ENCODE data around the gene KCTD16.

KCTD16 gene

DNA sequence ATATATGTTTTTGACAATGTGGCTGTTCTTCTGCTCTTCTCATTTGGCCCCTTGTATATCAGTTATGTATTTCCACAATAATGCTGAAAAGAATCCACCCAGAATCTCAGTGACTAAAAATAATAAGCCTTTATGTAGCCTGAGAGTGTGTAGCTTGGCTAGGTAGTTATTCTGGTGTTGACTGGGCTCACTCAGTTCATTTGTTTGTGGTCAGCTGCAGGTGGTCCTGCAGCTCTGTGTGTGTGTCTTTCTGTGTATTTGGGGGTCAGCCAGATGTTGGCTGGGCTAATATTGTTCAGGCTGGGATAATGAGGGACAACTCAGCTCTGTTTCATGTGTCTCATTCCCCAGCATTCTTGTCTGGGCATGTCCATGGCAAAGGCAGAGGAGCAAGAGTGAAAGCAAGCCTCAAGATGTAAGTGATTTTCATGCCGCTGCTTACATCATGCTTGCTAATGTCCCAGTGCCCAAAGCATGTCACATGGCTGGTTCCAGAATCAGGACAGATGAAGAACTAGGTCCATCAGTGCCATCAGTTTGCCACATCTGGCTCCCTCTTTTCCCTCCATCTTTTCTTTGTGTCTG lies 162.8 kb downstream of the KCTD16 start:
- DNase-seq (ENCODE audit: low read depth): no peak

DNA sequence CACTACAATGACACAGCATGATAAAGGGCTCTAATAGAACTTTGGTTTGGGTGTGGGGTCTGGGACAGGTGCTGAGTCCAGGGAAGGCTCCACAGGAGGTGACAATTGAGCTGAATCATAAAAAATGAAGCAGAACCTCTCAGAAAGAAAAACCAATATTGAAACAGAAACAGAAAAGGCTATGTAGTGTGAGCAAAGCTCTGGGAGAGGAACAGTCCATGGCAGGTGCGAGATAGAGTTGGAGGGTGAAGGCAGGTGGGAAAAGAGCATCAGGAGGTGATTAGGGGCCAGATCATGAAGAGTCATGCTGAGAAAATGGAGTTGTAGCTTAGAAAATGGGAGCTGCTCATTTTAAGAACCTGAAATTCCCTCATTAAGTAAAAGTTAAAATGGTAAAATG lies 164.9 kb downstream of the KCTD16 start:
- no peak for DNase-seq (ENCODE audit: low read depth)

DNA sequence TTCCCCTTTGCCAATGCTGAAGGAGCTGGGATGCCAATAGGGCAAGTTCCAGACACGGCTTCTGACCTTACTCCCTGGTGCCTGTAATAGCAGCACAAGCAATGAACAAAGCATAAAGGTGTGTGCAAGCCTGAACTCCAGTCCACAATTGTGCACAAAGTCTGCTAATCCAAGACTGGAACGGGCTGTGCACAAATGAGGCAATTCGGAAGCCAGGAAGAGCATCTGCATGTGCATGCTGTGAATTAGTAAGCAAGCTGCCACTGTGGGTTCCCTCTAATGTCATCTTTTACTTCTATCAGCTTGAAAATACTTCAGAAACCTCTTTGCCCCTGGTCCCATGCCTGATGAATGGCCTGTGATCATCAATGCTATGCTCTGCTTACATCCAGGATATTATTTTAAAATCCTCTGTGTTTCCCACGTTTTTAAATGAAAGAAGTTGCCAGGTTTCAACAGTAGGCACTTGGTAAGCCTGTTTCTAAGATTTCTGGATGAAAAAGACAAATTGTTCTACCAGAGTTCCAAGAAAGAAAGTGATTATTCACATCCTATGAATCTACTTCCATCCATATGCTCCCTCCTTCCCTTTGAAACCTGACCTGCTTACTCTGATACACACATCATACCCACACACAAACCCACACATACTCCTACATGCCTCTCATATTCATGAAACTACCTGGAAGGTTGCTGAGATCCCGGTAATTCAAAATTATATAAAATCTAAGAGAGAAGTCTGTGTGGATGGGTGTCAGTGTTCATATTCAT lies 165.7 kb downstream of the KCTD16 start:
- DNase-seq (ENCODE audit: low read depth): no peak

DNA sequence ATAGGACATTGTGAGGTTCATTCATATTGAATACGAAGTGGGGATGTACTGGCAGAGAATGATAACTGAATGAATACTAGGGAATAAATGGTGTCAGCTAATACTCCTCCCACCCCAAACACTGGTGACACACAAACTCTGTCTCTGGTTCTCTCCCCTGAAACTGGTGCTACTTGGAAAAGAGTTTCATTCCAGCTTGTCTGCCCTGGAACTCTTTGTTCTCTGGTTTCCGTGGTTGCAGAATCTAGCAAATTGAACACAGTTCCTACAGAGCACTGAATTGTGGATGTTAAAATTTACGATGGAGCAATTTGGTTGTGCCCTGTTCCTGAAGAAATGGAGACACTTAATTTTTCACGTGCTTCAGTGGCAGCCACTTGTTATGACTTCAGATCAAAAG lies 181.7 kb downstream of the KCTD16 start:
- DNase-seq (ENCODE audit: low read depth): no peak

DNA sequence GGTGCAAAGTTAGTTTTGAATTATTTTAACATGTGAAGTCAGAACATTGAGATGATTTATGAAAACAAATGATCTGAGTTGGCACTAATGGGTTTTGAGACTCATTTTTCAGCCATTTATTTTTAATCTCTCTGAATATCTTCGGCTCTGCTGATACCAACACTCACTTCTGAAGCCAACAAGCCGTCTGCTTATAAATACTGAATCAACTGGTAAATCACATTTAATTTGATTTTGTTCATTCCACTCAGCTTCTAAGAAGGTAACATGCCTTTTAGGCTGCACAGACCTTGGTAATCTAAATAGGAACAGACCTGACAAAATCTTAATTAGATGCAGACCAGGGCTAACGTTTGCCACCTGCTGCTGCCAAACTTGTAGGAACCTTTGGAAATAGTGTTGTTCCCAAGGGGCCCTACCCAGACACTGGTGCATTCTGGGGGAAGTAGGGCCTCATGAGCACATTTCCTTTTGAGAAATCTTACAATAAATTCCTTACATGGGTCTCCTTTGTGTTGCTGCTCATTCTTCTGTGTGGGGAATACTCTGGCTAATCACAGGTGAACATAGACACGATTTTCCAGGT lies 182.2 kb downstream of the KCTD16 start:
- DNase-seq (ENCODE audit: low read depth): no peak

DNA sequence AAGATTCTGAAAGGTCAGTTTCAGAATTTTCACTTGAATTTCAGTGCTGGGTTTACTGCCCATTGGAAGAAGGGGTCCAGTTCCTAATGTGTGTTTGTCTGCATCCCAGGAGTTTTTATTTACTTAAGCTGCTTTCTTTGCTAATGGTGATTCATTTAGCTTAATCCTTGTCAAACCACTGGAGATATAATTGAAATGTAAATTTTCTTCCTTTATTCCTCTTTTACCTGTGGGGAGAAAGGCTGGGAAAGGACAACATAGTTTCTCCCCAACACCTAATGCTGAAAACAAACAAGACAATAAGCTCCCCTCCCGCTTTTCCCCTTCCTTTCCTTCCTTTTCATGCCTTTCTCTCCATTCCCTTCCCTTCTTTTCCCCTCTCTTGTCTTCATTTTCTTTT lies 185.8 kb downstream of the KCTD16 start:
- DNase-seq (ENCODE audit: low read depth): no peak

DNA sequence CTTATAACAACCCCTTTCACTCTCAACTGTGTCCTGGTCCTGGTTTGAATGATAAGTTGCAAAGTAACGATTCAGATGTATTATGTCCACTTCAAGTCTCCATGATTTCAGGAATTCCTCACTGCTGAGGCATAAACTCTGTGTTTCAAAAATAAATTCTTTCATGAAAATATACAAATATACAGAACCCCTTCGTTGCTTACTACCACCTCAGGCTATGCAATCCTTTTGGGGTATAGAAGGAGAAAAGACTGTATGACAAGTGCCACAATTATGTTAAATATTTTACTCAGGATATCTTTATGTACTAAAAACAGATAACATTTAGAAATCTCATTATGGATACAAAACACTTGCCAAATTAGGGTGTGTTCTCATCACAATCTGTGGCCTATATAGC lies 190.7 kb downstream of the KCTD16 start:
- DNase-seq (ENCODE audit: low read depth): no peak

DNA sequence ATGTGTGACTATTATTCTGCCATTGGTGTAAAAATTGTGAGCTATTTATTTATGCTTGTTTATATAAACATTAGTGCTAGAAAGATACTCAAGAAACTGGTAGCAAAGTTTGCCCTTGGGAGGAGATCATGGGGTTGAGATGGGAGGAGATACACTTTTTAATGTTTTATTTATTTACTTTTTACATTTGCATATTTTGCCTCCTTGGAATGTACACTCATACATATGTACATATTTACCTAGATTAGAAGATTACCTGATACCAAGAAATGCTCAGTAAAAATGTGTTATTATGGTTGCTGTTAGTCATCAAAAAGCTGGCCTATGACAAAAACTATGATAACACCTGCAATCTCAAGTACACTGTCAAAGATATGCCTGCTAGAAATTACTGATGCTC lies 195.2 kb downstream of the KCTD16 start:
- DNase-seq (ENCODE audit: low read depth): no peak

DNA sequence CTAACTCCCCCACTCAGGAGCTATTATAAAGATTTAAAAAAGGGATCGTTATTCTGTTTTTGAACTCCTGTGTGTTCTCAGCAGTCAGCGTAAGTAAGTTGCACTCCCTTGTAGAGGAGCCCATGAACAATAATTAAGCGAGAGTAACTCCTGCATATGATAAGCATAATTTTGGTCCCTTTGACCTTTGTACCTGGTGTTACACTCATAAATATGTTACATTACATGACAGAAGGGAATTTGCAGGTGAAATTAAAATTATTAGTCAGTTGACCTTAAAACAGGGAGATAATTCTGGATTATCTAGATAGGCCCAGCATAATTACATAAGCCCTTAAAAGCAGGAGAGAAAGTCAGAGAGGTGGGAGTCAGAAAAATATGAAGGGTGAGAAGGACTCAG lies 197.3 kb downstream of the KCTD16 start:
- no peak for DNase-seq (ENCODE audit: low read depth)

DNA sequence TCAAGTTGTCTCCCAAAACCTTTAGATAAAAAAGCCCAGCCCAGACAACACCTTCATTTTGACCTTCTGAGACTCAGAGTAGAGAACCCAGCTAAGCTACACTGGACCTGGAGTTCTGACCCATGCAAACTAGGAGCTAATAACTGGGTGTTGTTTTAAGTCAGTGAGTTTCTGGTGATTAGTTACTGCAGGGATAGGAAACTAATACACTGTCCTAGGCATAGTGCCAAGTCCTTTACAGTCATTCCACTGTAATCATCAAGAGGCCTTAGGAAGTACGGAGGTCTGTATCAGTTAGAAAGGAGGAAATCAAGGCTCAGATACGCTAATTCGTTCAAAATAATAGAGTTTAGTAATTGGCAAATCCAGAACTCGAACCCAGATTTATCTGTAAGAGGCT lies 197.9 kb downstream of the KCTD16 start:
- DNase-seq (ENCODE audit: low read depth): no peak

DNA sequence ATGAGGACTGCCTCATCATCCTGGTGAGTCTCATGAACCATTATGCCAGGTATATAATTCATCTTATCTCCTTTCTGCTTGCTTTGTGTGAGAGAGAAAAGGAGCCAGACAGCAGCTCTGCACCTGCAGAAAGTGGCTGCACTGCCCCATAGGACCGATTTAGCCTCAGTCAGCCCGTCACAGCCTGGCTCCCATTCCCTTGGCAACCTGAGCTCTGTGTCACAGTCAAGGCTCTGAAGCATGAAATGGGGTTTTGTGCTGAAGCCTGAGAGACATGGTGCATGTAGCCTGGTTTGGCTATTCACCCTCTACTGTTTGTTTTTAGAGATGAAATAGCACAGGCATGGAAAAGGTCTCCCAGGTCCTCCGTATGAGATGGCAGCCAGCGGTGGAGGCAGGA lies 198.3 kb downstream of the KCTD16 start:
- no peak for DNase-seq (ENCODE audit: low read depth)

DNA sequence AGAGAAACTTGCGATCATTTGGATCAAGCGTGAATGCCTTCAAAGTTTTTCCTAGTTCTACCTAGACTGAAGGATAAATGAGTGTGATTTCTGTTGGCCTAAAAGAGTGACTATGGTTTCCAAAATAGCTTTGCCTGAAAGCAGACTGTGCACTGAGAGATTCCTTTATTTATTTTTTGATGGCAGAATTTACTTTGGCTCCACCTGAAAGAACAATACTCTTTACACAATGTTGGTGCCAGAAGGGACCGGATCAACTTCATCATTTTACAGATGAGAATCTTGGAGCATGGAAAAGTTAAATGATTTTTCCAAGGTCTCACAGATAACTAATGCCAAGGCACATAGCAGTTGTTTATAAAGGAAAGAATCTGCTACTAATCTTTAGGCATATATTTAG lies 199.6 kb downstream of the KCTD16 start:
- no peak for DNase-seq (ENCODE audit: low read depth)

DNA sequence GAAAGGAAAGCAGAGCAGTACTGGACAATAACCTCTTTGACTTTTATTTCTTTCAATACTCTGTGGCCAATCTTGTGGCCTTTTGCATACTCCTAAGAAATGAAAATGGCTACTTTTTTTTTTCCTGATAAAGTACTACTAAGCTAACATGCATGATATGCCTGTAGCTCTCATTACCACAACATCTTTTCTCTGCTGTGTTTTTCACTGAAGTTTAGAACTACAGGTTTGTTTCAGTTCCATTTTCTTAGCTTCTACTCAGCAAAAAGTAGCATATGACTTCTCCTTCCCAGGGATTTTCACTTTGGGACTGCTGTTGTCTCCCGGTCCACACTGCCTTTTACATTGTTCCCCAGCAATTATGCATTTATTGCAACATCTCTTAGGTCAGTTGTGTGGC lies 204.0 kb downstream of the KCTD16 start:
- DNase-seq (ENCODE audit: low read depth): no peak

DNA sequence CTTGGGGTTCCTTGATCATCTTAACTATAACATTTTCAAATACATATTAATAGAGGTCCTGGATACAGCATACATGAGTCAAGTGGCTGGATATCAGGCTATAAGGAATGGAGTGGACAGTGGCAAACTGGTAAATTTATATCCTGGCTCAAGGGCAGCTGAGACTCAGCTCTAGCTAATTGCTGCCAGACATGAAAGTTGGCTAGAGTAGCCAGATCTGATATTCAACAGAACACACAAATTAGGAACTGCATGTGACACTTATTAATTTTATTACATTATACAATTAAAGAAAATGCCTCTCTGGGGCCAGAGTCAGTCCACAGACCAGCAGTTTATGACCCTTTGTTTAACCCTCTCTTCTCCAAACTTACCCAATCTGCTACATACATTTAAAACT lies 206.5 kb downstream of the KCTD16 start:
- no peak for DNase-seq (ENCODE audit: low read depth)

DNA sequence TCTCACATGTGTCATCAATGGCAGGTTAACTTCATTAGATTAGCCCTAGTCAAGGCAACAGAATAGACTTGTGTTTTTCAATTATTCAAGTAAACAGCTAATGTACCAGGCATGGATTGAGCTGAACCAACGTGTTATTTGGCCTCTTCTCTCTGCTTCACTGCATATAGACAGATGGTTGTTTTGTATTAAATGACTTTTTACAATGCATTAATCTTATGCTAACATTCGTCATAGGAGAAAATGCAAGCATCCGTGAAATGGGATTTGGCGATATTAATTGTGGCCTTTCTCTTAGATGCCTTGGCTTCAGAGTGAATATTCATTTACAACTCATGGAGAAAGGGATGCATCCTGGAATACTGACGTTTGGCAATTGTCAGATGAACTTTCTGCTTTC lies 208.0 kb downstream of the KCTD16 start:
- DNase-seq (ENCODE audit: low read depth): no peak

DNA sequence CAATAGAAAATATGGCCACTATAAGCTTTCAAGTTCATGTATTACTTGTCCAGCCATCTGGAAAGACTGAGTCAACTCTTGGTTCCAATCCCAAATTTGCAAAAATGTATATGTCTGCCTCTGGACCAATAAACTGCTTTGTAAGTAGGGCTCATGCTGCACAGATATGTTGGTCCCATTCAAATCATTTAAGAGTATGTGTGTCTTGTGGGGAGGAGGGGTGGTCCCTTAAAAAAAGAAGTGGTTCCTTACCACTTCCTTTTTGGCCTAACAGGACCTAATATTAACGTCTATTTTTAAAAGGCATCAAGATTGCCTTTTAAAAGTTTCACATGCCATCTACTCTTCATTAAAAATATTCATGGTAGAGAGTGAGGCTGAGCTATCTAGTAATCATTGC lies 214.9 kb downstream of the KCTD16 start:
- no peak for DNase-seq (ENCODE audit: low read depth)

DNA sequence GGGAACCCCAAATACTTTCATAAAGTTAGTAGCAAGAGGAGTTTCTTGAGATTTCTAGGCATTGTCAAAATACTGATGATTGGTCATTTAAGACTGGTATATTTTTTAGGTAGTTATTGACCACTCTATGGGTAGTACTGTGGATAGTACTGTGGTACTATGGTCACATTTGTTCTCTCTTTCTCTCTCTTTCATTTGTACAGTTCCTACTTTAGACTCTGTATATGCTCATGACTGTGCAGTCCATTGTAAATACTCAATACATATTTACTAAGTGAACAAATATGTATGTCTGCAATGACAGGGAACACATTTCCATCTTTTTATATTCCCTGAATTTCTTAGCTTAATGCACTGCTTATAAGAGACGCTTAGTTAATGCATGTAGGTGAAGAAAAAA lies 215.6 kb downstream of the KCTD16 start:
- no peak for DNase-seq (ENCODE audit: low read depth)

DNA sequence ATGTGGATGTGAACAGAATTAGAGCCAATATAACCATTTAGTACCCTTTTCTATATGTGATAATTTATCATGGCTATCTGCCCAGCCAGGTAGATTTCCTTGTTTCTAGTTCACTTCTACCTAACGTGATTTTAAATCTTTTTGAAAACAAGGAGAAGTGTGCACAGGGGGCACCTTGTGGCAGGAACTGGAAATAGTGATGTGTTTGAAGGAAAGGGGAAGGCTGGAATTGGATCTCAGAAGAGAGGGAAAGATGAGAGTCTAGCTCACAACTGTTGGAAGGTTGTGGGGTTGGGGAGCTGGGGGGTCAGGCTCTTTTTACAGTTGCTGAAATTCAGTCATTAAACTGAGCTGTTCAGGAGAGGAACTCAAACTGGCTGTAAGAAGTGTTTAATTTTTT lies 219.5 kb downstream of the KCTD16 start:
- no peak for DNase-seq (ENCODE audit: low read depth)

DNA sequence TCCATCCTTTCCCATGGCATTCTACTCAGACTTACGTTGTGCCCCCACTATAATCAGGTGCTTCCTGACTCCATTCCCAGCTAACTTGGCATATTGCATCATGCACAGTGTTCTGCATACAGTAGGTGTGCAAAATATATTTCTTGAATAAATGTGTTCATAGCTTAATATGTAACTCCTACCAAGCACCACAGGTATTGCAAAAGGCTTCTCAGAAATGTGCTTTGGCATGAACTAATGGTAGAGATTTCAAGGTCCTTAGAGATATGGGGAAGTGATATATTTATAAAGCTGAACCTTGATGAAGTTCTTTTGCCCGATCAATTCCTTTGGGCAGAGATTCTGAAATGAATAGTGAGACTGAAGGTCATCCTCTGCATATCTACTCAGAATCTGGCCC lies 220.4 kb downstream of the KCTD16 start:
- no peak for DNase-seq (ENCODE audit: low read depth)

DNA sequence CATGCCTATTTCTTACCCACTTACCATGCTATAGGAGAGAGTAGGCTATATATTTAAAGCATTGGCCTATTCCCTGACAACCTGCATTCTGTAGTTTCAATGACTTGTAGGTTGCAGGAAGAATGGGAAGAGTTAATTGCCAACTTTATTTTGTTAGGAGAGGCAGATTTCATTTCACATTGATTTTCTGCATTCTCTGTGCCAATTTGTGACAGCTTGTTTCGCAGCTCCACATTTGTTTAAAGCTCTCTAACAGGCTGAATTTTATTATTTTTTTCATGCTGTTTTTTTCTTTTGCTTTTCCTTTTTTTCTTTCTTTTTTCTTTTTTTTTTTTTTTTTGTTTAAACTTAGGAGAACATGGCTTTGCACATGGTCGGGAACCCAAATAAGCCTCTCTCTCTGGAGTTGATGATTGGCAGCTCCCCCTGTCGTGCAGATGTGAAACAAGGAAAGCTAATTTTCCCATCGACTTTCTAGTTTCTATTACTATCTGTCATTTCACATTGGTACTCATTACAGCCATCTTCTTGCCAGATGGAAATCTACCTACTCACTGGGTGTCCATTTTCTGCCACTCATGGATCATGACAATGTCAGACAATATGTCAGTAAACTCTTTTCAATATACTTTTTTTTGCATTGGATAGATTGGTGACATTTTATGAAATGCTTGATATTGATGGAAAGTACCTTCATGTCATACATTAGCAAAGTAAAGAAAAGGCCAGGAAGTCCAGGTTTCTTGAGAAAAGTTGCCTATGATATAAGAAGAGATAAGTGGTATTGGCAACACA lies 223.2 kb downstream of the KCTD16 start:
- no peak for DNase-seq (ENCODE audit: low read depth)

DNA sequence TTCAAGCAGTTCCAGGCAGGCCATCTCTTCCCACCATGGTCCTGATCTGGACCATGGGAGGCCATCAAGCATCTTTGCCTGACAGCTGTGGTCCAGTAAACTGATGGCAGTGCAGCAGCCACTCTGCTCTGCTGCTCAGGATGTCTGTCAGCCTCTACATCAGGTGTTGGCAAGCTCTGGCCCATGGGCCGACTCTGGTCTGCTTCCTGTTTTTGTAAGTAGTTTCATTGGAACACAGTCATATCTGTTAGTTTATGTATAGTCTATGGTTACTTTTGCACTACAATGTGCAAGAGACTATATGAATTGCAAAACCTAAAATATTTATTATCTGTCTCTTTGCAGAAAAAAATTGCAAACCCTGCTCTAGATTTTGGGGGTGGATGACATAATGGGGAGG lies 225.0 kb downstream of the KCTD16 start:
- no peak for DNase-seq (ENCODE audit: low read depth)

DNA sequence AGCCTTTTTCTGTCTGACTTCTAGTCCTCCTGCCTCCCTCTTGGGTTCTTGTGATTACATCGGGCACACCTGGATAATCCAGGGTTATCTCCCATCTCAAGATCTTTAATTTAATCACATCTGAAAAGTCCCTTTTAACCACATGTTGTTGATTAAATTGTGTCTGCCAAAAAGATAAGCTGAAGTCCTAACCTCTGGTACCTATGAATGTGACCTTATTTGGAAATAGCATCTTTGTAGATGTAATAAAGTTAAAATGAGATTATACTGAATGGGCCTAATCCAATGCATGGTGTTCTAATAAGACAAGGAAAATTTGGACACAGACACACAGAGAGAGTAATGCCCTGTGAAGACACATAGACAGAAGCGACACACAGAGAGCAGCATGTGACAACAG lies 232.4 kb downstream of the KCTD16 start:
- DNase-seq (ENCODE audit: low read depth): no peak

DNA sequence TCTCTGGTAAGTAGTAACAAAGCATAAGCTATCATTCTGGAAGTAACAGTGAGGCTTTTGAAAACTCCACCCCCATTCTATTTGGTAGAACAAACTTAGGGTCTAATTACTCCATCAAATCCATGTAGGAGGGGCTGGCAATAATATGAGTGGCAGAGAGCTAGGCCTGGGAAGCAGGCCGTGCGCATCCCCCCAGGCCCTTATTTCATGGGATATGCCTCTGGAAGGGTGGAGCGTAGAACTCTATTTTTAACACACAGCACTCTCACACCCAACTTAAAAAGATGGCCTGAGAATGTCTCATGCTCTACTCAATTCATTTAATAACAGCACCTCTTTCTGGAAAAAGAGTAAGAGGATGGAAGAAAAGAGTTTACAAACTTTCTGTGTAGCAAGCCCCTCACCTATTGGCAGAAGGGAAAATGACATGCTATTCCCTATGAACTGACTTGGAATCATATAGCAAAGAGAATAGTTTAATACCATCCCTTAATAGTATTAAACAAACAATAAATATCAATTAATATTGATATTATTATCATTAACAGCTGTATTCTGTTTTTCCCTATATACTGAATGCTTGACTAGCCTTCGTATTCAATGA lies 233.2 kb downstream of the KCTD16 start:
- DNase-seq (ENCODE audit: low read depth): no peak
